HepG2 (cell line): ENCODE measurements around the gene DGCR6L. TPM values are rescaled to one million over a fixed set of nuclear protein-coding genes. Genes with fewer than 3 reads are reported as not detected.
A peak's percentile ranks its signal among the peaks of the same experiment; 100 is the strongest.

ENCODE experiments used
- BRF2 ChIP-seq: sonication (generic); formaldehyde crosslinking; IDR thresholded peaks from 2 replicates; pipeline ENCODE4 v1.8.1; 2022; ENCODE audit warnings: mild to moderate bottlenecking, missing genetic modification reagents
- HINFP ChIP-seq: sonication (generic); formaldehyde crosslinking; IDR thresholded peaks from 2 replicates; pipeline ENCODE4 v1.4.0; 2020; ENCODE audit warnings: low read depth, mild to moderate bottlenecking, missing genetic modification reagents
- HOXA3 ChIP-seq: sonication (generic); formaldehyde crosslinking; IDR thresholded peaks from 2 replicates; pipeline ENCODE4 v1.5.0; 2020; ENCODE audit warnings: missing genetic modification reagents
- IKZF5 ChIP-seq: IDR thresholded peaks from 2 replicates; pipeline ENCODE4 v1.6.1; 2018; ENCODE audit warnings: missing genetic modification reagents, mild to moderate bottlenecking, missing compliant biosample characterization
- KLF15 ChIP-seq: sonication (generic); formaldehyde crosslinking; IDR thresholded peaks from 2 replicates; pipeline ENCODE4 v1.8.1; 2023; ENCODE audit warnings: borderline replicate concordance, mild to moderate bottlenecking, inconsistent platforms, missing genetic modification reagents, mixed read lengths
- POLR2G ChIP-seq: fragments of 200-400 bp; formaldehyde crosslinking; IDR thresholded peaks from 2 replicates; pipeline ENCODE4 v1.6.1; 2018; ENCODE audit warnings: mild to moderate bottlenecking, low read depth, low read length, moderate library complexity
- PPARG ChIP-seq: conservative IDR thresholded peaks from 2 replicates; pipeline ENCODE4 v1.6.1; 2016; ENCODE audit warnings: missing biosample characterization, missing genetic modification reagents
- SRSF4 ChIP-seq: fragments of 200-400 bp; formaldehyde crosslinking; IDR thresholded peaks from one replicate; pipeline ENCODE4 v1.6.1; 2018; ENCODE audit warnings: mild to moderate bottlenecking, low read depth, low read length, moderate library complexity; ENCODE audit not compliant: poor library complexity, severe bottlenecking
- TRAFD1 ChIP-seq: sonication (generic); formaldehyde crosslinking; IDR thresholded peaks from 2 replicates; pipeline ENCODE4 v1.5.1; 2020; ENCODE audit warnings: missing genetic modification reagents, mild to moderate bottlenecking, borderline replicate concordance
- ZBTB3 ChIP-seq: sonication (generic); formaldehyde crosslinking; IDR thresholded peaks from 2 replicates; pipeline ENCODE4 v1.4.0; 2020; ENCODE audit warnings: low read depth, mild to moderate bottlenecking, moderate library complexity, missing genetic modification reagents, borderline replicate concordance
- ZFAT ChIP-seq: sonication (generic); formaldehyde crosslinking; conservative IDR thresholded peaks from 2 replicates; pipeline ENCODE4 v1.8.1; 2023; ENCODE audit warnings: missing genetic modification reagents, inconsistent platforms
- ZFP36 ChIP-seq: fragments of 150-350 bp; IDR thresholded peaks from 2 replicates; pipeline ENCODE4 v1.6.1; 2018; ENCODE audit warnings: borderline replicate concordance, low read length, low read depth; ENCODE audit not compliant: partially characterized antibody
- ZNF124 ChIP-seq: sonication (generic); formaldehyde crosslinking; IDR thresholded peaks from 2 replicates; pipeline ENCODE4 v1.4.0; 2020; ENCODE audit warnings: missing genetic modification reagents
- ZNF253 ChIP-seq: sonication (generic); formaldehyde crosslinking; IDR thresholded peaks from 2 replicates; pipeline ENCODE4 v1.8.0; 2022; ENCODE audit warnings: mild to moderate bottlenecking, missing genetic modification reagents, borderline replicate concordance
- ZNF44 ChIP-seq: sonication (generic); formaldehyde crosslinking; IDR thresholded peaks from 2 replicates; pipeline ENCODE4 v1.5.1; 2020; ENCODE audit warnings: mild to moderate bottlenecking, missing genetic modification reagents
- ZNF513 ChIP-seq: sonication (generic); formaldehyde crosslinking; conservative IDR thresholded peaks from 2 replicates; pipeline ENCODE4 v1.5.0; 2020; ENCODE audit warnings: missing genetic modification reagents
- ZNF660 ChIP-seq: sonication (generic); formaldehyde crosslinking; IDR thresholded peaks from 2 replicates; pipeline ENCODE4 v1.5.1; 2020; ENCODE audit warnings: mild to moderate bottlenecking, low read depth, missing genetic modification reagents, borderline replicate concordance
- polyA plus RNA-seq, 8 experiments: library from polyadenylated mRNA; depleted of rRNA in 3 of 8; stranded (reverse) in 7 of 8; unstranded in 1 of 8; fragments of >200 nt; fragmentation: Illumina TruSeq in 4 of 8; extraction: Trizol in 4 of 8; gene quantifications; 2 replicates each; pipeline versions ENCODE4 v1.2.1 to v1.2.3, GENCODE V29; 2011 to 2016; ENCODE audit warnings: low read depth in 4 of 8, missing spikeins in 1 of 8, mixed read lengths in 1 of 8; ENCODE audit not compliant: insufficient read depth in 1 of 8
- total RNA-seq, 5 experiments: library from RNA; depleted of rRNA; stranded (reverse); fragments of >200 nt; fragmentation: Illumina TruSeq; extraction: Trizol; gene quantifications; 2 replicates each; pipeline ENCODE4 v1.2.3, GENCODE V29; 2016; ENCODE audit warnings: low read depth in 1 of 5

DGCR6L gene
- total and polyA plus RNA-seq, 2 of the 13 experiments (the other 11 are each of a cell fraction or from before 2014, with no cell fraction given), result 17.5 to 35.3 TPM

GRCh38 chr22:20319745-20320658 is at the start of gene DGCR6L (continued):
- 0 out of 2 replicates have a peak, but pooled peaks have one; percentile 19 for TF ChIP-seq HINFP (CRISPR knock-in tag)
- no peak for TF ChIP-seq ZFP36
- TF ChIP-seq ZBTB3, result no peak
- no peak for TF ChIP-seq TRAFD1 (CRISPR knock-in tag)
- 0 out of 2 replicates have a peak, but pooled peaks have one; percentile 10 for TF ChIP-seq BRF2 (CRISPR knock-in tag)
- peak; percentile 80 for TF ChIP-seq POLR2G
- TF ChIP-seq IKZF5 (CRISPR knock-in tag), result no peak
- no peak for TF ChIP-seq ZNF44 (CRISPR knock-in tag)
- TF ChIP-seq KLF15, result no peak
- TF ChIP-seq ZFAT (CRISPR knock-in tag), result no peak; the same call in 1 of the 2 replicates
- TF ChIP-seq ZNF660 (CRISPR knock-in tag), result no peak
- TF ChIP-seq PPARG (CRISPR knock-in tag), result 0 out of 2 replicates have a peak, but pooled peaks have one; percentile 9
- TF ChIP-seq SRSF4, result no peak
- TF ChIP-seq ZNF124 (CRISPR knock-in tag), result peak; percentile 69; the same call in 1 of the 2 replicates
- no peak for TF ChIP-seq ZNF253 (CRISPR knock-in tag)
- peak; percentile 36; the same call in 1 of the 2 replicates for TF ChIP-seq HOXA3 (CRISPR knock-in tag)
- no peak for TF ChIP-seq ZNF513 (CRISPR knock-in tag)
